ENCODE results near the gene ADRM1. TPM values are rescaled to one million over a fixed set of nuclear protein-coding genes. Genes with fewer than 3 reads are reported as not detected.

Gene ADRM1
- total and polyA plus RNA-seq, 2 experiments from 2014 or later = 206 to 243 TPM

DNA sequence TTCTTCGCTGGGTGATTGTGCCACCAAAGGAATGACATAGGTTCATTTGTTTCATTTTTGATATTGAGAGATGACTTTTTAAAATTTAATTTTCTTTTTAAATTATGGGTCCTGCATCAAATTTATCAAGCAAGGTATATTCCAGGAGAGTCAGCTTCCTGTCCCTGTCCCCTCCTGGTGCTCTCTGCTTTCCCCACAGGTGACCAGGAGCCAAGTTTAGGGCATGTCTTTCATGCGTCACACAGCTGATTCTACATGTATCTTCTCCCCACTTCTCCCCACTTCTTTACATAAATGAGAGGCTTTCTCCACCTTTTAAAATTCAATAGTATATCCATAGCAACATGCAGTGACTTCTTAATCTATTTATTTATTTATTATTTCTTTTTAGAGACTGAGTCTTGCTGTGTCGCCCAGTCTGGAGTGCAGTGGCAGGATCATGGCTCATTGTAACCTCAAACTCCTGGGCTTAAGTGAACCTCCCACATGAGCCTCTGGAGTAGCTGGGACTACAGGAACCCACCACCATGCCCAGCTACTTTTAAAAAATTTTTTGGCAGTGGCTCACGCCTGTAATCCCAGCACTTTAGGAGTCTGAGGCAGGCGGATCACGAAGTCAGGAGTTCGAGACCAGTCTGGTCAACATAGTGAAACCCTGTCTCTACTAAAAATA is 34.4 kb upstream of the ADRM1 start:
- Histone ChIP-seq H4K20me1 (replicated peaks; ENCODE audit: insufficient read depth) (no peaks in the 10 kb centered on the region; the same call in 1 of the 2 replicates), H3K9me2 (ENCODE audit: insufficient read depth) (no peaks in the 10 kb centered on the region), H3K4me2 (no peak overlapping the region), H3K36me3 (ENCODE audit: insufficient read depth) (peaks cover 16% of the 10 kb centered on the region), H3K79me2 (replicated peaks; ENCODE audit: insufficient read depth) (no peaks in the 10 kb centered on the region), H3K4me1 (ENCODE audit: insufficient read depth) (no peaks in the 10 kb centered on the region), H3K27me3 (ENCODE audit: insufficient read depth) (no peaks in the 10 kb centered on the region), H2AFZ (no peak overlapping the region), H3F3A (replicated peaks; ENCODE audit: low read depth) (no peaks in the 10 kb centered on the region), H3K27ac (ENCODE audit: low read depth) (no peak overlapping the region), H3K4me3 (no peak overlapping the region)
- H3K9me3 Mint-ChIP-seq = peaks cover 13% of the 10 kb centered on the region; the same call in 2 of the 3 replicates
- H3K4me1 Mint-ChIP-seq = peaks cover 3% of the 10 kb centered on the region; the same call in 1 of the 3 replicates
- H3K36me3 Mint-ChIP-seq (ENCODE audit: low read depth) = peaks cover 45% of the 10 kb centered on the region
- ATAC-seq (no peak), DNase-seq (ENCODE audit: low spot score) (no peak)
- peaks cover 2% of the 10 kb centered on the region for H3K27me3 Mint-ChIP-seq (ENCODE audit: insufficient read depth, low read depth, poor library complexity)
- TF ChIP-seq STAT1 (IDR thresholded peaks at IDR 0.05; ENCODE audit: unreplicated experiment) = no peak
- TF ChIP-seq POLR2AphosphoS5 (IDR thresholded peaks at IDR 0.05; ENCODE audit: low read depth) = no peak
- no peak for TF ChIP-seq ZNF114 (CRISPR knock-in tag; IDR thresholded peaks at IDR 0.05)
- TF ChIP-seq, protein P1, sequence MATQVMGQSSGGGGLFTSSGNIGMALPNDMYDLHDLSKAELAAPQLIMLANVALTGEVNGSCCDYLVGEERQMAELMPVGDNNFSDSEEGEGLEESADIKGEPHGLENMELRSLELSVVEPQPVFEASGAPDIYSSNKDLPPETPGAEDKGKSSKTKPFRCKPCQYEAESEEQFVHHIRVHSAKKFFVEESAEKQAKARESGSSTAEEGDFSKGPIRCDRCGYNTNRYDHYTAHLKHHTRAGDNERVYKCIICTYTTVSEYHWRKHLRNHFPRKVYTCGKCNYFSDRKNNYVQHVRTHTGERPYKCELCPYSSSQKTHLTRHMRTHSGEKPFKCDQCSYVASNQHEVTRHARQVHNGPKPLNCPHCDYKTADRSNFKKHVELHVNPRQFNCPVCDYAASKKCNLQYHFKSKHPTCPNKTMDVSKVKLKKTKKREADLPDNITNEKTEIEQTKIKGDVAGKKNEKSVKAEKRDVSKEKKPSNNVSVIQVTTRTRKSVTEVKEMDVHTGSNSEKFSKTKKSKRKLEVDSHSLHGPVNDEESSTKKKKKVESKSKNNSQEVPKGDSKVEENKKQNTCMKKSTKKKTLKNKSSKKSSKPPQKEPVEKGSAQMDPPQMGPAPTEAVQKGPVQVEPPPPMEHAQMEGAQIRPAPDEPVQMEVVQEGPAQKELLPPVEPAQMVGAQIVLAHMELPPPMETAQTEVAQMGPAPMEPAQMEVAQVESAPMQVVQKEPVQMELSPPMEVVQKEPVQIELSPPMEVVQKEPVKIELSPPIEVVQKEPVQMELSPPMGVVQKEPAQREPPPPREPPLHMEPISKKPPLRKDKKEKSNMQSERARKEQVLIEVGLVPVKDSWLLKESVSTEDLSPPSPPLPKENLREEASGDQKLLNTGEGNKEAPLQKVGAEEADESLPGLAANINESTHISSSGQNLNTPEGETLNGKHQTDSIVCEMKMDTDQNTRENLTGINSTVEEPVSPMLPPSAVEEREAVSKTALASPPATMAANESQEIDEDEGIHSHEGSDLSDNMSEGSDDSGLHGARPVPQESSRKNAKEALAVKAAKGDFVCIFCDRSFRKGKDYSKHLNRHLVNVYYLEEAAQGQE (IDR thresholded peaks at IDR 0.05; ENCODE audit: unreplicated experiment) = no peak
- H3K27ac Mint-ChIP-seq = no peak overlapping the region
- no peak overlapping the region for H3K4me3 Mint-ChIP-seq

DNA sequence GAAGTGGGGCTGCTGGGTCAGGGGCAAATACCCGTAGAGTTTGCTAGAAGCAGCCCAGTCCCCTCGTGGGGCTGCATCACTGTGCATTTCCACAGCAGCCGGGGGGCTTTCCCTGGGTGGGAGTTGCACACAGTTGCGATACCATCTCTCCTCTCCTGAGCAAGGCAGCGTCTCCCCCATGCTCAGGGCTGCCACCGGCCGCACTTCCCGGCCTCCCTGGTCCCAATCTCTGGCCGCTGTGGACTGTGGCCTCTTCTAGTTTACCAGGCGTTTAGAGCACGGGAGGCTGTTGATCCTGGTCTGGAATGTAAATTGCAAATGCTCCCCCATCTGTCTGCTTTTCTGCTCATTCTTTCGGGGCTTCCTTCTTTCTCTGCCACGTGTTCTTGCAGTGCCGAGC is 33.4 kb upstream of the ADRM1 start:
- no peak for DNase-seq (ENCODE audit: low spot score)
- Mint-ChIP-seq H3K27ac (peak overlapping the region; percentile 0; the same call in 1 of the 2 replicates), H3K36me3 (ENCODE audit: low read depth) (peaks cover 41% of the 10 kb centered on the region), H3K9me3 (peaks cover 13% of the 10 kb centered on the region; the same call in 2 of the 3 replicates), H3K27me3 (ENCODE audit: insufficient read depth, low read depth, poor library complexity) (peaks cover 2% of the 10 kb centered on the region), H3K4me3 (no peak overlapping the region), H3K4me1 (peaks cover 3% of the 10 kb centered on the region; the same call in 1 of the 3 replicates)
- H3K4me1 ChIP-seq (ENCODE audit: insufficient read depth) = no peaks in the 10 kb centered on the region
- no peaks in the 10 kb centered on the region for H3K9me2 ChIP-seq (ENCODE audit: insufficient read depth)
- H3K4me2 ChIP-seq = no peak overlapping the region
- no peak for ATAC-seq
- no peaks in the 10 kb centered on the region; the same call in 1 of the 2 replicates for H4K20me1 ChIP-seq (replicated peaks; ENCODE audit: insufficient read depth)
- H3F3A ChIP-seq (replicated peaks; ENCODE audit: low read depth) = no peaks in the 10 kb centered on the region
- peaks cover 16% of the 10 kb centered on the region for H3K36me3 ChIP-seq (ENCODE audit: insufficient read depth)
- no peaks in the 10 kb centered on the region for H3K27me3 ChIP-seq (ENCODE audit: insufficient read depth)
- H3K4me3 ChIP-seq = no peak overlapping the region
- no peaks in the 10 kb centered on the region for H3K79me2 ChIP-seq (replicated peaks; ENCODE audit: insufficient read depth)
- no peak overlapping the region for H3K27ac ChIP-seq (ENCODE audit: low read depth)
- H2AFZ ChIP-seq = no peak overlapping the region
- TF ChIP-seq ZNF331 (CRISPR knock-in tag; IDR thresholded peaks at IDR 0.05; ENCODE audit: low read depth) (no peak), ZNF114 (CRISPR knock-in tag; IDR thresholded peaks at IDR 0.05) (no peak), STAT1 (IDR thresholded peaks at IDR 0.05; ENCODE audit: unreplicated experiment) (no peak), POLR2AphosphoS5 (IDR thresholded peaks at IDR 0.05; ENCODE audit: low read depth) (no peak), JUNB (IDR thresholded peaks at IDR 0.05; ENCODE audit: unreplicated experiment) (no peak), EZH2 (IDR thresholded peaks at IDR 0.05; ENCODE audit: low read depth, unreplicated experiment) (no peak)
- TF ChIP-seq, protein P1 (IDR thresholded peaks at IDR 0.05; ENCODE audit: unreplicated experiment) = no peak

Data from GM23338 (cell line).